RPMI8226 (cell line): ENCODE measurements around the gene OR5M8.

Source experiments
- DNase-seq: peaks from one replicate; pipeline ENCODE4 v3.0.0-alpha.2; 2015

OR5M8 gene

GRCh38 chr11:56491270-56491669, at the start of gene OR5M8:
Gene OR5M8 (minus strand): TSS chr11:56491370. CDS start chr11:56491370, 0 bp downstream.
- no peak for DNase-seq

GRCh38 chr11:56533054-56533740, 42.0 kb upstream of the OR5M8 start:
- no peak for DNase-seq

GRCh38 chr11:56531856-56532255, 40.7 kb upstream of the OR5M8 start:
- DNase-seq, result no peak

- peak; percentile 21 for DNase-seq
These were observed 30.8 kb upstream of the OR5M8 start for GRCh38 chr11:56522008-56522407.

GRCh38 chr11:56513280-56513679, 22.1 kb upstream of the OR5M8 start:
- DNase-seq, result no peak

GRCh38 chr11:56509439-56509838, 18.3 kb upstream of the OR5M8 start:
- DNase-seq, result no peak

GRCh38 chr11:56497010-56497409, 5.8 kb upstream of the OR5M8 start:
- no peak for DNase-seq

GRCh38 chr11:56495117-56495516, 3.9 kb upstream of the OR5M8 start:
- no peak for DNase-seq

- no peak for DNase-seq
These were observed 4.4 kb downstream of the OR5M8 start for GRCh38 chr11:56486801-56487200.

- DNase-seq, result no peak
These were observed 16.4 kb downstream of the OR5M8 start for GRCh38 chr11:56474729-56475235.

- no peak for DNase-seq
These were observed 17.9 kb downstream of the OR5M8 start, which contains the start of gene OR5M3 for GRCh38 chr11:56473252-56473651. Gene OR5M3 (minus strand): TSS chr11:56473352. CDS start chr11:56470497, 2,855 bp downstream.

GRCh38 chr11:56457076-56457475, 34.1 kb downstream of the OR5M8 start:
- no peak for DNase-seq

- no peak for DNase-seq
These were observed 37.6 kb downstream of the OR5M8 start for GRCh38 chr11:56453521-56453920.
